WTC11 (cell line): ENCODE results near the gene DUS1L. TPM values are rescaled to one million over a fixed set of nuclear protein-coding genes. Genes with fewer than 3 reads are reported as not detected.

Experiments used
- ATAC-seq: fragments of 200-7000 bp; cut with Tn5 transposase; 2 replicates; pipeline ENCODE4 v1.10.0; 2021; ENCODE audit warnings: mild to moderate bottlenecking, moderate library complexity
- CTCF ChIA-PET: fragments of 300-600 bp; sonication (Branson Sonifier 250); formaldehyde crosslinking; loops from one replicate; lab custom pipeline; 2021; ENCODE audit warnings: antibody characterized with exemption; lab: Charles Lee
- POLR2A ChIA-PET: fragments of 350-600 bp; sonication (Branson Sonifier 250); formaldehyde crosslinking; loops from one replicate; lab custom pipeline; 2021; ENCODE audit warnings: antibody characterized with exemption; lab: Charles Lee
- DNase-seq: peaks from one replicate; pipeline ENCODE4 v3.0.0; 2021; ENCODE audit warnings: low spot score
- H3K27ac Mint-ChIP-seq: 2 replicates; pipeline ENCODE4 v1.8.0; 2021; ENCODE audit warnings: mixed read lengths
- H3K27me3 Mint-ChIP-seq: 2 replicates; pipeline ENCODE4 v1.8.0; 2021; ENCODE audit warnings: low read depth, mild to moderate bottlenecking, moderate library complexity, mixed read lengths
- H3K36me3 Mint-ChIP-seq: 2 replicates; pipeline ENCODE4 v1.8.0; 2021; ENCODE audit warnings: mixed read lengths
- H3K4me1 Mint-ChIP-seq: 2 replicates; pipeline ENCODE4 v1.8.0; 2022; ENCODE audit warnings: mixed read lengths
- H3K4me3 Mint-ChIP-seq: 2 replicates; pipeline ENCODE4 v1.8.0; 2021; ENCODE audit warnings: mild to moderate bottlenecking, moderate library complexity, mixed read lengths
- H3K9me3 Mint-ChIP-seq: 2 replicates; pipeline ENCODE4 v1.8.0; 2021; ENCODE audit warnings: mixed read lengths
- CBFB ChIP-seq: sonication (generic); formaldehyde crosslinking; IDR thresholded peaks from 2 replicates; pipeline ENCODE4 v1.8.1; 2022; ENCODE audit warnings: mild to moderate bottlenecking, low read depth, missing genetic modification reagents
- CREB1 ChIP-seq: sonication (generic); formaldehyde crosslinking; IDR thresholded peaks from 2 replicates; pipeline ENCODE4 v1.8.0; 2023; ENCODE audit warnings: mild to moderate bottlenecking, missing genetic modification reagents
- ELF4 ChIP-seq: sonication (generic); formaldehyde crosslinking; IDR thresholded peaks from 2 replicates; pipeline ENCODE4 v1.8.1; 2022; ENCODE audit warnings: low read depth, mild to moderate bottlenecking, moderate library complexity, missing genetic modification reagents
- FOXJ3 ChIP-seq: sonication (generic); formaldehyde crosslinking; IDR thresholded peaks from 2 replicates; pipeline ENCODE4 v1.9.0; 2021; ENCODE audit warnings: missing genetic modification reagents, mild to moderate bottlenecking, borderline replicate concordance
- GABPB1 ChIP-seq: sonication (generic); formaldehyde crosslinking; IDR thresholded peaks from 2 replicates; pipeline ENCODE4 v1.8.1; 2023; ENCODE audit warnings: mild to moderate bottlenecking, missing genetic modification reagents
- IRF2 ChIP-seq: sonication (generic); formaldehyde crosslinking; IDR thresholded peaks from 2 replicates; pipeline ENCODE4 v1.8.0; 2022; ENCODE audit warnings: low read depth, missing genetic modification reagents, borderline replicate concordance
- MYBL2 ChIP-seq: sonication (generic); formaldehyde crosslinking; IDR thresholded peaks from 2 replicates; pipeline ENCODE4 v1.8.1; 2023; ENCODE audit warnings: mild to moderate bottlenecking, moderate library complexity, missing genetic modification reagents
- OVOL2 ChIP-seq: fragments of 250-450 bp; sonication (Bioruptor Pico); IDR thresholded peaks from 2 replicates; pipeline ENCODE4 v1.9.0; 2021; ENCODE audit warnings: mild to moderate bottlenecking, borderline replicate concordance
- PRRX2 ChIP-seq: fragments of 250-450 bp; sonication (Bioruptor Pico); IDR thresholded peaks from 2 replicates; pipeline ENCODE4 v1.8.0; 2021; ENCODE audit warnings: mild to moderate bottlenecking
- RELA ChIP-seq: sonication (generic); formaldehyde crosslinking; IDR thresholded peaks from 2 replicates; pipeline ENCODE4 v1.8.1; 2022; ENCODE audit warnings: missing genetic modification reagents, mild to moderate bottlenecking, borderline replicate concordance
- SMAD4 ChIP-seq: sonication (generic); formaldehyde crosslinking; IDR thresholded peaks from 2 replicates; pipeline ENCODE4 v1.8.0; 2022; ENCODE audit warnings: mild to moderate bottlenecking, missing genetic modification reagents
- SOX15 ChIP-seq: fragments of 250-450 bp; sonication (Bioruptor Pico); IDR thresholded peaks from 2 replicates; pipeline ENCODE4 v1.9.0; 2021; ENCODE audit warnings: mild to moderate bottlenecking
- SP1 ChIP-seq: sonication (generic); formaldehyde crosslinking; conservative IDR thresholded peaks from 2 replicates; pipeline ENCODE4 v1.8.1; 2022; ENCODE audit warnings: missing genetic modification reagents
- TCF7 ChIP-seq: sonication (generic); formaldehyde crosslinking; IDR thresholded peaks from 2 replicates; pipeline ENCODE4 v1.8.0; 2022; ENCODE audit warnings: mild to moderate bottlenecking, low read depth, missing genetic modification reagents, moderate library complexity
- TP53 ChIP-seq: sonication (generic); formaldehyde crosslinking; IDR thresholded peaks from 2 replicates; pipeline ENCODE4 v1.8.1; 2023; ENCODE audit warnings: mild to moderate bottlenecking, missing genetic modification reagents
- ZBTB21 ChIP-seq: sonication (generic); formaldehyde crosslinking; IDR thresholded peaks from 2 replicates; pipeline ENCODE4 v1.8.1; 2023; ENCODE audit warnings: mild to moderate bottlenecking, missing genetic modification reagents, borderline replicate concordance
- ZNF232 ChIP-seq: sonication (generic); formaldehyde crosslinking; IDR thresholded peaks from 2 replicates; pipeline ENCODE4 v1.8.0; 2022; ENCODE audit warnings: mild to moderate bottlenecking, missing genetic modification reagents
- ZNF263 ChIP-seq: sonication (generic); formaldehyde crosslinking; IDR thresholded peaks from 2 replicates; pipeline ENCODE4 v1.8.1; 2022; ENCODE audit warnings: low read depth, mild to moderate bottlenecking, moderate library complexity, missing genetic modification reagents
- ZNF396 ChIP-seq: fragments of 250-450 bp; sonication (Bioruptor Pico); IDR thresholded peaks from 2 replicates; pipeline ENCODE4 v1.8.0; 2021; ENCODE audit warnings: mild to moderate bottlenecking, moderate library complexity, borderline replicate concordance
- ZNF423 ChIP-seq: fragments of 250-450 bp; sonication (Bioruptor Pico); IDR thresholded peaks from 2 replicates; pipeline ENCODE4 v2.1.2; 2022; ENCODE audit warnings: mild to moderate bottlenecking, moderate library complexity
- total RNA-seq: library from RNA; stranded (reverse); gene quantifications from 3 replicates; pipeline ENCODE4 v1.2.3, GENCODE V29; 2021
- TF ChIP-seq, protein P1 (sequence below): sonication (generic); formaldehyde crosslinking; IDR thresholded peaks from 2 replicates; pipeline ENCODE4 v1.8.1; 2023; ENCODE audit warnings: mild to moderate bottlenecking, missing genetic modification reagents, moderate library complexity
- TF ChIP-seq, protein P2 (sequence below): sonication (generic); formaldehyde crosslinking; IDR thresholded peaks from 2 replicates; pipeline ENCODE4 v1.8.1; 2022; ENCODE audit warnings: low read depth, mild to moderate bottlenecking, moderate library complexity, missing genetic modification reagents, borderline replicate concordance
- TF ChIP-seq, protein P3 (sequence below): sonication (generic); formaldehyde crosslinking; IDR thresholded peaks from 2 replicates; pipeline ENCODE4 v1.8.1; 2023; ENCODE audit warnings: mild to moderate bottlenecking, missing genetic modification reagents
- TF ChIP-seq, protein P4 (sequence below): sonication (generic); formaldehyde crosslinking; conservative IDR thresholded peaks from 2 replicates; pipeline ENCODE4 v1.8.1; 2022; ENCODE audit warnings: mild to moderate bottlenecking, missing genetic modification reagents
- TF ChIP-seq, protein P5 (sequence below): sonication (generic); formaldehyde crosslinking; conservative IDR thresholded peaks from 2 replicates; pipeline ENCODE4 v1.8.1; 2023; ENCODE audit warnings: mild to moderate bottlenecking, low read depth, missing genetic modification reagents, moderate library complexity
- TF ChIP-seq, protein P6 (sequence below): sonication (generic); formaldehyde crosslinking; IDR thresholded peaks from 2 replicates; pipeline ENCODE4 v1.8.0; 2022; ENCODE audit warnings: mild to moderate bottlenecking, missing genetic modification reagents
- TF ChIP-seq, protein P7 (sequence below): sonication (generic); formaldehyde crosslinking; IDR thresholded peaks from 2 replicates; pipeline ENCODE4 v1.8.0; 2022; ENCODE audit warnings: mild to moderate bottlenecking, missing genetic modification reagents
- TF ChIP-seq, protein P8 (sequence below): fragments of 200-600 bp; IDR thresholded peaks from 2 replicates; pipeline ENCODE4 v1.8.0; 2022; ENCODE audit warnings: antibody characterized with exemption

DUS1L gene
- total RNA-seq, 1 experiment from 2014 or later = 120 TPM

DNA sequence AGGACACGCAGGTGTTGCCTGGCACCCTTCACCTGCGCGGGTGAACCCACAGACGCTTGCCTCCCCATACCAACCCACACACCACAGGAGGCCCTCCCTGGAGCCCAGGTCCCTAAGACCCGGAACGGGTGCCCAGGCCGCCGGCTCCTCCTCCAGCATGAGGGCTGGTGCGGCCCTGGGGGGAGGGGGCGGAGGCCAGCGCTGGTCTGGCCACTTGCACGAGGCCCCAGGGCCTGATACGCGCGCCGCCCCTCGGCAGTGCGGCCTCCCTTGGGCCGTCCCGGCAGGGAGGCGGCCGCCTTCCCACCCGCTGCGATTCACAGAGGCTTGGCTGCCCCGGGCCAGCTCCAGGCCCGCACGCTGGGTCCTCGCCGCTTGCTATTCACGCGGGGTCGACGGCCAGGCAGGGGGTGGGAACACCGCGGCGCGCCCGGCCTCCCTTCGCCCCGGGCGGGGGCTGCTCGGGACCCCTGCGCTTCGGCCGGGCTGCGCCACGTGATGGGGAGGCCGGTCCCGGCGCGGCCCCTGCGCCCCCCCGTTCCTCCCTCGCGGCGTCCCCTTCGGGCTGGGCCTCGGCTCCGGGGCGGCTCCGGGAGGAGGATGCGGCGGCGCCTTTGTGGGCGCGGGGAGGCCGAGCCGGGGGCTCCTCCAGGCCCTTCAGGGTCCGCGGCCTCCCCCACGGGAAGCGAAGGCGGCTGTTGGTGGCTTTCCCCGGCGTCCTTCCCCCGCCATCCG, 31.7 kb upstream of the DUS1L start:
- no peak for ATAC-seq
- Mint-ChIP-seq H3K27me3 (no peaks in the 10 kb centered on the region), H3K27ac (0 out of 2 replicates have a peak overlapping the region, but pooled peaks have one; percentile 41), H3K36me3 (peaks cover 7% of the 10 kb centered on the region), H3K4me1 (peaks cover 21% of the 10 kb centered on the region), H3K9me3 (no peaks in the 10 kb centered on the region), H3K4me3 (peak overlapping the region; percentile 69)
- DNase-seq = no peak
- ChIA-PET POLR2A (interaction anchor here (0.9 to 1.7 kb wide), 4 partner anchors 9 to 160 kb away, joined by 3 to 11 read pairs (median 4); partner anchors contain the start of genes DCXR and PYCR1), CTCF (interaction anchor here (1.0 to 2.9 kb wide), 5 partner anchors 9 to 66 kb away, joined by 3 to 18 read pairs (median 8); partner anchors contain the start of genes DCXR and RAC3)
- TF ChIP-seq IRF2 (CRISPR knock-in tag) (no peak), ZNF263 (CRISPR knock-in tag) (no peak), SP1 (CRISPR knock-in tag) (no peak), SOX15 (CRISPR knock-in tag) (no peak), ZNF423 (CRISPR knock-in tag) (peak; percentile 83), CREB1 (CRISPR knock-in tag) (no peak), FOXJ3 (CRISPR knock-in tag) (no peak), TCF7 (CRISPR knock-in tag) (no peak), ZNF232 (CRISPR knock-in tag) (no peak), CBFB (CRISPR knock-in tag) (no peak), OVOL2 (CRISPR knock-in tag) (no peak), ZBTB21 (CRISPR knock-in tag) (no peak), RELA (0 out of 2 replicates have a peak, but pooled peaks have one; percentile 53), ELF4 (CRISPR knock-in tag) (no peak; the same call in 1 of the 2 replicates), TP53 (no peak), PRRX2 (no peak), SMAD4 (no peak), ZNF396 (no peak), GABPB1 (CRISPR knock-in tag) (peak; percentile 16; the same call in 1 of the 2 replicates), MYBL2 (0 out of 2 replicates have a peak, but pooled peaks have one; percentile 13)
- TF ChIP-seq, protein P1, sequence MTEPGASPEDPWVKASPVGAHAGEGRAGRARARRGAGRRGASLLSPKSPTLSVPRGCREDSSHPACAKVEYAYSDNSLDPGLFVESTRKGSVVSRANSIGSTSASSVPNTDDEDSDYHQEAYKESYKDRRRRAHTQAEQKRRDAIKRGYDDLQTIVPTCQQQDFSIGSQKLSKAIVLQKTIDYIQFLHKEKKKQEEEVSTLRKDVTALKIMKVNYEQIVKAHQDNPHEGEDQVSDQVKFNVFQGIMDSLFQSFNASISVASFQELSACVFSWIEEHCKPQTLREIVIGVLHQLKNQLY (CRISPR knock-in tag) = no peak
- TF ChIP-seq, protein P2, sequence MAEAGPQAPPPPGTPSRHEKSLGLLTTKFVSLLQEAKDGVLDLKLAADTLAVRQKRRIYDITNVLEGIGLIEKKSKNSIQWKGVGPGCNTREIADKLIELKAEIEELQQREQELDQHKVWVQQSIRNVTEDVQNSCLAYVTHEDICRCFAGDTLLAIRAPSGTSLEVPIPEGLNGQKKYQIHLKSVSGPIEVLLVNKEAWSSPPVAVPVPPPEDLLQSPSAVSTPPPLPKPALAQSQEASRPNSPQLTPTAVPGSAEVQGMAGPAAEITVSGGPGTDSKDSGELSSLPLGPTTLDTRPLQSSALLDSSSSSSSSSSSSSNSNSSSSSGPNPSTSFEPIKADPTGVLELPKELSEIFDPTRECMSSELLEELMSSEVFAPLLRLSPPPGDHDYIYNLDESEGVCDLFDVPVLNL (CRISPR knock-in tag) = no peak
- TF ChIP-seq, protein P3, sequence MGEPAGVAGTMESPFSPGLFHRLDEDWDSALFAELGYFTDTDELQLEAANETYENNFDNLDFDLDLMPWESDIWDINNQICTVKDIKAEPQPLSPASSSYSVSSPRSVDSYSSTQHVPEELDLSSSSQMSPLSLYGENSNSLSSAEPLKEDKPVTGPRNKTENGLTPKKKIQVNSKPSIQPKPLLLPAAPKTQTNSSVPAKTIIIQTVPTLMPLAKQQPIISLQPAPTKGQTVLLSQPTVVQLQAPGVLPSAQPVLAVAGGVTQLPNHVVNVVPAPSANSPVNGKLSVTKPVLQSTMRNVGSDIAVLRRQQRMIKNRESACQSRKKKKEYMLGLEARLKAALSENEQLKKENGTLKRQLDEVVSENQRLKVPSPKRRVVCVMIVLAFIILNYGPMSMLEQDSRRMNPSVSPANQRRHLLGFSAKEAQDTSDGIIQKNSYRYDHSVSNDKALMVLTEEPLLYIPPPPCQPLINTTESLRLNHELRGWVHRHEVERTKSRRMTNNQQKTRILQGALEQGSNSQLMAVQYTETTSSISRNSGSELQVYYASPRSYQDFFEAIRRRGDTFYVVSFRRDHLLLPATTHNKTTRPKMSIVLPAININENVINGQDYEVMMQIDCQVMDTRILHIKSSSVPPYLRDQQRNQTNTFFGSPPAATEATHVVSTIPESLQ (CRISPR knock-in tag) = no peak
- TF ChIP-seq, protein P4, sequence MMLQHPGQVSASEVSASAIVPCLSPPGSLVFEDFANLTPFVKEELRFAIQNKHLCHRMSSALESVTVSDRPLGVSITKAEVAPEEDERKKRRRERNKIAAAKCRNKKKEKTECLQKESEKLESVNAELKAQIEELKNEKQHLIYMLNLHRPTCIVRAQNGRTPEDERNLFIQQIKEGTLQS = no peak
- TF ChIP-seq, protein P5, sequence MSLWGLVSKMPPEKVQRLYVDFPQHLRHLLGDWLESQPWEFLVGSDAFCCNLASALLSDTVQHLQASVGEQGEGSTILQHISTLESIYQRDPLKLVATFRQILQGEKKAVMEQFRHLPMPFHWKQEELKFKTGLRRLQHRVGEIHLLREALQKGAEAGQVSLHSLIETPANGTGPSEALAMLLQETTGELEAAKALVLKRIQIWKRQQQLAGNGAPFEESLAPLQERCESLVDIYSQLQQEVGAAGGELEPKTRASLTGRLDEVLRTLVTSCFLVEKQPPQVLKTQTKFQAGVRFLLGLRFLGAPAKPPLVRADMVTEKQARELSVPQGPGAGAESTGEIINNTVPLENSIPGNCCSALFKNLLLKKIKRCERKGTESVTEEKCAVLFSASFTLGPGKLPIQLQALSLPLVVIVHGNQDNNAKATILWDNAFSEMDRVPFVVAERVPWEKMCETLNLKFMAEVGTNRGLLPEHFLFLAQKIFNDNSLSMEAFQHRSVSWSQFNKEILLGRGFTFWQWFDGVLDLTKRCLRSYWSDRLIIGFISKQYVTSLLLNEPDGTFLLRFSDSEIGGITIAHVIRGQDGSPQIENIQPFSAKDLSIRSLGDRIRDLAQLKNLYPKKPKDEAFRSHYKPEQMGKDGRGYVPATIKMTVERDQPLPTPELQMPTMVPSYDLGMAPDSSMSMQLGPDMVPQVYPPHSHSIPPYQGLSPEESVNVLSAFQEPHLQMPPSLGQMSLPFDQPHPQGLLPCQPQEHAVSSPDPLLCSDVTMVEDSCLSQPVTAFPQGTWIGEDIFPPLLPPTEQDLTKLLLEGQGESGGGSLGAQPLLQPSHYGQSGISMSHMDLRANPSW (CRISPR knock-in tag) = no peak
- TF ChIP-seq, protein P6, sequence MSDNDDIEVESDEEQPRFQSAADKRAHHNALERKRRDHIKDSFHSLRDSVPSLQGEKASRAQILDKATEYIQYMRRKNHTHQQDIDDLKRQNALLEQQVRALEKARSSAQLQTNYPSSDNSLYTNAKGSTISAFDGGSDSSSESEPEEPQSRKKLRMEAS (CRISPR knock-in tag) = peak; percentile 70
- TF ChIP-seq, protein P7, sequence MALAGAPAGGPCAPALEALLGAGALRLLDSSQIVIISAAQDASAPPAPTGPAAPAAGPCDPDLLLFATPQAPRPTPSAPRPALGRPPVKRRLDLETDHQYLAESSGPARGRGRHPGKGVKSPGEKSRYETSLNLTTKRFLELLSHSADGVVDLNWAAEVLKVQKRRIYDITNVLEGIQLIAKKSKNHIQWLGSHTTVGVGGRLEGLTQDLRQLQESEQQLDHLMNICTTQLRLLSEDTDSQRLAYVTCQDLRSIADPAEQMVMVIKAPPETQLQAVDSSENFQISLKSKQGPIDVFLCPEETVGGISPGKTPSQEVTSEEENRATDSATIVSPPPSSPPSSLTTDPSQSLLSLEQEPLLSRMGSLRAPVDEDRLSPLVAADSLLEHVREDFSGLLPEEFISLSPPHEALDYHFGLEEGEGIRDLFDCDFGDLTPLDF (CRISPR knock-in tag) = no peak
- TF ChIP-seq, protein P8, sequence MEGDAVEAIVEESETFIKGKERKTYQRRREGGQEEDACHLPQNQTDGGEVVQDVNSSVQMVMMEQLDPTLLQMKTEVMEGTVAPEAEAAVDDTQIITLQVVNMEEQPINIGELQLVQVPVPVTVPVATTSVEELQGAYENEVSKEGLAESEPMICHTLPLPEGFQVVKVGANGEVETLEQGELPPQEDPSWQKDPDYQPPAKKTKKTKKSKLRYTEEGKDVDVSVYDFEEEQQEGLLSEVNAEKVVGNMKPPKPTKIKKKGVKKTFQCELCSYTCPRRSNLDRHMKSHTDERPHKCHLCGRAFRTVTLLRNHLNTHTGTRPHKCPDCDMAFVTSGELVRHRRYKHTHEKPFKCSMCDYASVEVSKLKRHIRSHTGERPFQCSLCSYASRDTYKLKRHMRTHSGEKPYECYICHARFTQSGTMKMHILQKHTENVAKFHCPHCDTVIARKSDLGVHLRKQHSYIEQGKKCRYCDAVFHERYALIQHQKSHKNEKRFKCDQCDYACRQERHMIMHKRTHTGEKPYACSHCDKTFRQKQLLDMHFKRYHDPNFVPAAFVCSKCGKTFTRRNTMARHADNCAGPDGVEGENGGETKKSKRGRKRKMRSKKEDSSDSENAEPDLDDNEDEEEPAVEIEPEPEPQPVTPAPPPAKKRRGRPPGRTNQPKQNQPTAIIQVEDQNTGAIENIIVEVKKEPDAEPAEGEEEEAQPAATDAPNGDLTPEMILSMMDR = no peak
